Right ventricle myocardium superior (tissue), 1 donor: ENCODE results near the gene ASTN1. TPM values are rescaled to one million over a fixed set of nuclear protein-coding genes. Genes with fewer than 3 reads are reported as not detected.
A peak's percentile ranks its signal among the peaks of the same experiment; 100 is the strongest.

Experiments used
- ATAC-seq: fragments of 200-7000 bp; cut with Tn5 transposase; one replicate; pipeline ENCODE4 v1.9.1; 2020; ENCODE audit warnings: mild to moderate bottlenecking; ENCODE audit not compliant: poor library complexity
- DNase-seq: peaks from one replicate; pipeline ENCODE4 v3.0.0-alpha.2; 2020
- intact Hi-C: fragments of 100-400 bp; cut with DNase I; formaldehyde crosslinking; loops from one replicate; pipeline ENCODE4 v1.11.2; 2022
- total RNA-seq: library from RNA; stranded (reverse); fragmentation: NEBNext Ultra II Directional; extraction: Animal tissue kit (Norgen Biotek cat#: 25700); gene quantifications from one replicate; pipeline ENCODE4 v1.2.1, GENCODE V29; 2021
- donor health status: DM: no; HTN: yes; CAD: no; lungs with severe emphysema.

The ASTN1 gene
- total RNA-seq, 1 donor from 2014 or later = 0.32 TPM

DNA sequence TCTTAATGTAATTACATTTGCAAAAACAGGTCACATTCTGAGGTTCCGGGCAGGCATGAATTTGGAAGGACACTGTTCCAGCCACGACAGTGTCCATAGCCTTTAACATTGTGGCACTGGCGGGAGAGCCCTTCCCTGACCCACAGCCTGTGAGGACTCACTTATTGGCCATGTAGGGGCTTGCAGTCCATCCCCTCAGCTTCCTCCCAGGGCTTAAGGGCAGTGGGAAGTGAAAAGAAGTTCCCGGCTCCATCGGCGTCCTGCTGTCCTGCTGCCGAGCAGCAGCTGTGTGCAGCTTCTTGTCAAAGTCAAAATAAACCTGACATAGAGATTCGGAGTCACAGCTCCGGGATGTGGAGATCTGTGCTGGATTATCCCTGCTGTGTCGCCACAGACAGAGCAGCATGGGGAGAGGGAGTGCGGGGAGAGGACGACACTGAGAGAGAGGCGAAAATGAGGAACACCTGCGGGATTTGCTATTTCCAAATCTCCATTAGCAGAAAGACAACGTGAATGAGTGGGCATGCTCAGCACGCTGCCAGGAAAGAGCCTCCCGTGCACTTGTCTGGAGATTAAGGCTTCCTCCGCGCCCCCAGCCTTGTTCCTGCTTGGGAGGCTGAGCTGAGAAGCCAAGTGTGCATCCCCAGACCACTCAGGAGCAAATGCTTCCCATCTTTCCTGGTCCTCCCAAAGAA, 260.3 kb downstream of the ASTN1 start:
- intact Hi-C loops = no loop called here
- ATAC-seq = no peak
- DNase-seq = no peak

DNA sequence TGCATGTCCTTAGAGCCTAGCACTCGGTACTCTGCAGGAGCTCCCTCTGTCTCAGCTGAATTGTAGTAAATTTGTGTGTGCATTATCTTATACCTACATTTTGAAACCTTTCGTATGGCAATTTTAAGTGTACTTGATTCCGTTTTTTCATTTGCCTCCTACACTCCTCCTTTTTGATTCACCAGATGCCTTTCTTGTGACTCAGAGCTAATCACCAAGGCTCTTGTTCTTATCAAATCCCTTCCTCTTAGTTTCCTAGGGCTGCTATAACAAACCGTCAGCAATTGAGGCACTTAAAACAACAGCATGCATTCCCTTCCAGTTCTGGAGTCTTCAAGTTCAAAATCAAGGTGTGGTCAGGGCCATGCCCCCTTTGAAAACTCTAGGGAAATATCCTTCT, 261.0 kb downstream of the ASTN1 start:
- ATAC-seq (no peak), DNase-seq (no peak)
- intact Hi-C loops = no loop called here

- no peak for ATAC-seq
- no peak for DNase-seq
- intact Hi-C loops = loop anchor here (5.0 to 10.0 kb wide), 2 partner anchors 48 to 1045 kb away; no protein-coding TSS in a partner anchor
These were observed 265.2 kb downstream of the ASTN1 start for GRCh38 chr1:176899321-176899720.

GRCh38 chr1:176897350-176898236, 266.9 kb downstream of the ASTN1 start:
- peak; percentile 65 for ATAC-seq
- intact Hi-C loops = loop anchor here (2.0 to 10.0 kb wide), 3 partner anchors 50 to 1047 kb away; no protein-coding TSS in a partner anchor
- DNase-seq = peak; percentile 72

DNA sequence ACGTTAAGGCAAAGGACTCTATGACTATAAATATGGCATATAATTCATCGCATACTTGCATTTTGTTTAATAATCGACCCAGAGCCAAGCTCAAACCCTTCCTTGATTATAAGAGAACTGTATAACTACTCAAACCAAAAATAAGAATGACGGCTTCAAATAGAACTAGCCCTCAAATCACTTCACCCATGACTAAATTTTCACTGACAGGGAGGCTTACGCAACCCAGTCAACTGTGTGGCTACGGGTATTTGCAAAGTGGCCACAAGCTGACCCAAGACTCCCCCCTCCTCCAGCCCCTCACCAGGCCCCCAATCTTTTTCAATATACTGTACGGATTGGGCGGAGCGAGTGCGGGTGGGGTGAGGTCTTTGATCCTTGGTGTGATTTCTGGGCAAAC, 268.3 kb downstream of the ASTN1 start:
- no peak for ATAC-seq
- intact Hi-C loops = loop anchor here (2.0 to 10.0 kb wide), 3 partner anchors 51 to 1049 kb away; no protein-coding TSS in a partner anchor
- no peak for DNase-seq

DNA sequence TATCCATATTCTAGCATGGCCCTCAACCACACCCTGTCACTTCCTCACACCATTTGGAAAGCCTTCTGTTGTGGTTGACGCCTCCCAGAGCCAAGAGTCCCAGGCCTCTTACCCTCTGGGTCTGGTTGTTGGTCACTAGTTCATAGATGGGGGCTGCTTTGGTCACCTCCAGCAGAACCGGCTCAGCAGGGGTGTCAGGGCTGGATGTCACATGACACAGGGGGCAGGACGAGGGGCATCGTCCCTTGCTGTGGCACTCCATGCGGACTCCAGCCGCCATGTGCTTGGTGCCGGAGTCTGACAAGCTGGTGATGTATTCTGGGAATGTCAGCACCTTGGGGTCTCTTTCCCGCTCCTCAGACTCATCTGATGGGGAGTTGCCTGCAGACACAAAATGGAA, 270.1 kb downstream of the ASTN1 start:
- DNase-seq (no peak), ATAC-seq (no peak)

GRCh38 chr1:176893625-176894352, 270.7 kb downstream of the ASTN1 start:
- DNase-seq = no peak
- intact Hi-C loops = loop anchor here (10.0 kb wide), 1 partner anchor 1051 kb away; no protein-coding TSS in a partner anchor
- ATAC-seq = peak; percentile 76

More for the DNA sequence above, 270.1 kb downstream of the ASTN1 start:
- intact Hi-C loops = loop anchor here (10.0 kb wide), 1 partner anchor 1050 kb away; no protein-coding TSS in a partner anchor

- DNase-seq (no peak), ATAC-seq (peak; percentile 77)
- intact Hi-C loops = loop anchor here (10.0 kb wide), 1 partner anchor 514 kb away; no protein-coding TSS in a partner anchor
These were observed 276.0 kb downstream of the ASTN1 start for GRCh38 chr1:176888471-176889032.

DNA sequence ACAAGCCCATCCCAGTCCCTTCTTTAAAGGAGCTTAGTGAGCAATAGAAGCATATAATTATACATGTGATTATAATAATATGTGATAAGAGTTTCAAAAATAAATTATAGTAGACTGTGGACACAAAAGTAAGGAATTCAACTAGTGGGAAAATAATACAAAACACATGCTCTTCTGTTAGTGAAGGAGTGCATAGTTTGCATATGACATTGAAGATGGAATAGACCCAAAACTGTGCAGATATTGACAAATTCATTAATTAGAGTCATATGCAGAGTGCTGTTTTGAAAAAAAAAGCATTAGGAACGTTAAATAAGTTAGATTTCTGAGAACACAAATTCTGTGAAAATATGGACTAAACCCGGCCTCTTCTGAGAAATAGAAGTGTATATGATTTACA, 278.8 kb downstream of the ASTN1 start:
- ATAC-seq (no peak), DNase-seq (no peak)
- intact Hi-C loops = loop anchor here (10.0 kb wide), 1 partner anchor 511 kb away; no protein-coding TSS in a partner anchor

- DNase-seq (no peak), ATAC-seq (no peak)
- intact Hi-C loops = loop anchor here (10.0 kb wide), 1 partner anchor 511 kb away; no protein-coding TSS in a partner anchor
These were observed 279.2 kb downstream of the ASTN1 start for GRCh38 chr1:176885341-176885740.

GRCh38 chr1:176884911-176885310, 279.6 kb downstream of the ASTN1 start:
- intact Hi-C loops = loop anchor here (10.0 kb wide), 1 partner anchor 510 kb away; no protein-coding TSS in a partner anchor
- no peak for DNase-seq
- ATAC-seq = no peak

DNA sequence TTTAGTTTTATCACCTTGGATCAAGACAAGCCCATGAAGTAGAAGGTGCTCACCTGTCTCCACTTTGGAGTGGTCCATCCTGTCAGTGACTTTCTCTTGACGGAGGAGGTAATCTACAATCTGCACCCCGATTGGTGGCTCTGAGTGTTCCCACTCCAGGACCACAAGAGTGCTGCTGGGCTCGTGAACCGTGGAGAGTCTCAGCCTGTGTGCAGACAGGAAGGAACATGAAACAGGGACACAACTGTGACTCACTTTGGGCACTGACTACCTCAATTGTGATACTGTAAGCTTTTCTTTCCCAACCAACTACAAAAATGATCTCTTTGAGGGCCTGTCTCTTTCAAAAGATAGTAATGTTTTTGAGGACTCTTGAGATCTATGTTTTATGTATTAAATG, 280.2 kb downstream of the ASTN1 start:
- DNase-seq (no peak), ATAC-seq (no peak)
- intact Hi-C loops = loop anchor here (10.0 kb wide), 1 partner anchor 509 kb away; no protein-coding TSS in a partner anchor

GRCh38 chr1:176880955-176881595, 283.4 kb downstream of the ASTN1 start:
- DNase-seq = peak; percentile 71

GRCh38 chr1:176879784-176880620, 284.5 kb downstream of the ASTN1 start:
- DNase-seq = no peak
- intact Hi-C loops = loop anchor here (5.0 to 10.0 kb wide), 2 partner anchors 323 to 505 kb away; no protein-coding TSS in a partner anchor
- ATAC-seq = no peak

More at GRCh38 chr1:176880955-176881595, 283.4 kb downstream of the ASTN1 start:
- peak; percentile 91 for ATAC-seq
- intact Hi-C loops = loop anchor here (10.0 kb wide), 1 partner anchor 506 kb away; no protein-coding TSS in a partner anchor

GRCh38 chr1:176878750-176879536, 285.6 kb downstream of the ASTN1 start:
- intact Hi-C loops = loop anchor here (5.0 kb wide), 1 partner anchor 322 kb away; no protein-coding TSS in a partner anchor

GRCh38 chr1:176877557-176877956, 287.0 kb downstream of the ASTN1 start:
- ATAC-seq (no peak), DNase-seq (no peak)
- intact Hi-C loops = loop anchor here (5.0 kb wide), 1 partner anchor 320 kb away; no protein-coding TSS in a partner anchor

More at GRCh38 chr1:176878750-176879536, 285.6 kb downstream of the ASTN1 start:
- no peak for DNase-seq
- no peak for ATAC-seq
